Measurements from ENCODE around the gene AGAP1.

Gene AGAP1

GRCh38 chr2:235716875-235717496 is 223.1 kb downstream of the AGAP1 start:
- no peak for TF ChIP-seq POLR2A (IDR thresholded peaks at IDR 0.05; ENCODE audit: low read depth, low read length)
- TF ChIP-seq POU2F2 (IDR thresholded peaks at IDR 0.05; ENCODE audit: low read depth, low read length) = no peak
- TF ChIP-seq TAF1 (IDR thresholded peaks at IDR 0.05; ENCODE audit: low read depth, low read length) = no peak
- TF ChIP-seq SPI1 (IDR thresholded peaks at IDR 0.05; ENCODE audit: low read depth, low read length) = no peak
- FAIRE-seq (no peak), DNase-seq (ENCODE audit: insufficient read length, low spot score) (no peak)

- no peak for FAIRE-seq
- TF ChIP-seq PAX5 (IDR thresholded peaks at IDR 0.05; ENCODE audit: insufficient read depth, low read length, severe bottlenecking) = no peak
- TF ChIP-seq POU2F2 (IDR thresholded peaks at IDR 0.05; ENCODE audit: low read depth, low read length) = no peak
- TF ChIP-seq TAF1 (IDR thresholded peaks at IDR 0.05; ENCODE audit: low read depth, low read length) = no peak
- TF ChIP-seq SPI1 (IDR thresholded peaks at IDR 0.05; ENCODE audit: low read depth, low read length) = no peak
- TF ChIP-seq POLR2AphosphoS5 (IDR thresholded peaks at IDR 0.05; ENCODE audit: low read depth, low read length) = no peak
- TF ChIP-seq POLR2A (IDR thresholded peaks at IDR 0.05; ENCODE audit: low read depth, low read length) = no peak
- DNase-seq (ENCODE audit: insufficient read length, low spot score) = no peak
These were observed 225.5 kb downstream of the AGAP1 start for GRCh38 chr2:235719146-235719942.

GRCh38 chr2:235721625-235722024 is 227.8 kb downstream of the AGAP1 start:
- no peak for FAIRE-seq
- DNase-seq (ENCODE audit: insufficient read length, low spot score) = no peak
- TF ChIP-seq POLR2AphosphoS5 (IDR thresholded peaks at IDR 0.05; ENCODE audit: low read depth, low read length) = no peak
- no peak for TF ChIP-seq TAF1 (IDR thresholded peaks at IDR 0.05; ENCODE audit: low read depth, low read length)
- TF ChIP-seq PAX5 (IDR thresholded peaks at IDR 0.05; ENCODE audit: insufficient read depth, low read length, severe bottlenecking) = no peak
- TF ChIP-seq SPI1 (IDR thresholded peaks at IDR 0.05; ENCODE audit: low read depth, low read length) = no peak
- no peak for TF ChIP-seq POLR2A (IDR thresholded peaks at IDR 0.05; ENCODE audit: low read depth, low read length)
- TF ChIP-seq POU2F2 (IDR thresholded peaks at IDR 0.05; ENCODE audit: low read depth, low read length) = no peak

- TF ChIP-seq POU2F2 (IDR thresholded peaks at IDR 0.05; ENCODE audit: low read depth, low read length) (no peak), SPI1 (IDR thresholded peaks at IDR 0.05; ENCODE audit: low read depth, low read length) (no peak), TAF1 (IDR thresholded peaks at IDR 0.05; ENCODE audit: low read depth, low read length) (no peak), PAX5 (IDR thresholded peaks at IDR 0.05; ENCODE audit: insufficient read depth, low read length, severe bottlenecking) (no peak), POLR2A (IDR thresholded peaks at IDR 0.05; ENCODE audit: low read depth, low read length) (no peak), POLR2AphosphoS5 (IDR thresholded peaks at IDR 0.05; ENCODE audit: low read depth, low read length) (no peak)
- DNase-seq (ENCODE audit: insufficient read length, low spot score) (no peak), FAIRE-seq (no peak)
These were observed 229.0 kb downstream of the AGAP1 start for GRCh38 chr2:235722869-235723268.

- no peak for TF ChIP-seq SPI1 (IDR thresholded peaks at IDR 0.05; ENCODE audit: low read depth, low read length)
- TF ChIP-seq PAX5 (IDR thresholded peaks at IDR 0.05; ENCODE audit: insufficient read depth, low read length, severe bottlenecking) = no peak
- TF ChIP-seq POU2F2 (IDR thresholded peaks at IDR 0.05; ENCODE audit: low read depth, low read length) = no peak
- TF ChIP-seq POLR2AphosphoS5 (IDR thresholded peaks at IDR 0.05; ENCODE audit: low read depth, low read length) = no peak
- no peak for TF ChIP-seq TAF1 (IDR thresholded peaks at IDR 0.05; ENCODE audit: low read depth, low read length)
- TF ChIP-seq POLR2A (IDR thresholded peaks at IDR 0.05; ENCODE audit: low read depth, low read length) = no peak
- DNase-seq (ENCODE audit: insufficient read length, low spot score) = no peak
- no peak for FAIRE-seq
These were observed 229.5 kb downstream of the AGAP1 start for GRCh38 chr2:235723371-235723770.

- no peak for TF ChIP-seq SPI1 (IDR thresholded peaks at IDR 0.05; ENCODE audit: low read depth, low read length)
- TF ChIP-seq POU2F2 (IDR thresholded peaks at IDR 0.05; ENCODE audit: low read depth, low read length) = no peak
- TF ChIP-seq POLR2A (IDR thresholded peaks at IDR 0.05; ENCODE audit: low read depth, low read length) = no peak
- no peak for TF ChIP-seq TAF1 (IDR thresholded peaks at IDR 0.05; ENCODE audit: low read depth, low read length)
- no peak for TF ChIP-seq POLR2AphosphoS5 (IDR thresholded peaks at IDR 0.05; ENCODE audit: low read depth, low read length)
- no peak for TF ChIP-seq PAX5 (IDR thresholded peaks at IDR 0.05; ENCODE audit: insufficient read depth, low read length, severe bottlenecking)
- DNase-seq (ENCODE audit: insufficient read length, low spot score) = no peak
- no peak for FAIRE-seq
These were observed 230.1 kb downstream of the AGAP1 start for GRCh38 chr2:235723811-235724465.

- FAIRE-seq (no peak), DNase-seq (ENCODE audit: insufficient read length, low spot score) (no peak)
- no peak for TF ChIP-seq POLR2A (IDR thresholded peaks at IDR 0.05; ENCODE audit: low read depth, low read length)
- no peak for TF ChIP-seq TAF1 (IDR thresholded peaks at IDR 0.05; ENCODE audit: low read depth, low read length)
- no peak for TF ChIP-seq PAX5 (IDR thresholded peaks at IDR 0.05; ENCODE audit: insufficient read depth, low read length, severe bottlenecking)
- no peak for TF ChIP-seq SPI1 (IDR thresholded peaks at IDR 0.05; ENCODE audit: low read depth, low read length)
- TF ChIP-seq POLR2AphosphoS5 (IDR thresholded peaks at IDR 0.05; ENCODE audit: low read depth, low read length) = no peak
- no peak for TF ChIP-seq POU2F2 (IDR thresholded peaks at IDR 0.05; ENCODE audit: low read depth, low read length)
These were observed 231.2 kb downstream of the AGAP1 start for GRCh38 chr2:235725016-235725489.

- no peak for DNase-seq (ENCODE audit: insufficient read length, low spot score)
- FAIRE-seq = no peak
- no peak for TF ChIP-seq POLR2AphosphoS5 (IDR thresholded peaks at IDR 0.05; ENCODE audit: low read depth, low read length)
- TF ChIP-seq TAF1 (IDR thresholded peaks at IDR 0.05; ENCODE audit: low read depth, low read length) = no peak
- TF ChIP-seq SPI1 (IDR thresholded peaks at IDR 0.05; ENCODE audit: low read depth, low read length) = no peak
- no peak for TF ChIP-seq PAX5 (IDR thresholded peaks at IDR 0.05; ENCODE audit: insufficient read depth, low read length, severe bottlenecking)
- TF ChIP-seq POU2F2 (IDR thresholded peaks at IDR 0.05; ENCODE audit: low read depth, low read length) = no peak
- no peak for TF ChIP-seq POLR2A (IDR thresholded peaks at IDR 0.05; ENCODE audit: low read depth, low read length)
These were observed 232.0 kb downstream of the AGAP1 start for GRCh38 chr2:235725841-235726240.

- FAIRE-seq (no peak), DNase-seq (ENCODE audit: insufficient read length, low spot score) (no peak)
- TF ChIP-seq SPI1 (IDR thresholded peaks at IDR 0.05; ENCODE audit: low read depth, low read length) (no peak), TAF1 (IDR thresholded peaks at IDR 0.05; ENCODE audit: low read depth, low read length) (no peak), POU2F2 (IDR thresholded peaks at IDR 0.05; ENCODE audit: low read depth, low read length) (no peak), POLR2AphosphoS5 (IDR thresholded peaks at IDR 0.05; ENCODE audit: low read depth, low read length) (no peak), PAX5 (IDR thresholded peaks at IDR 0.05; ENCODE audit: insufficient read depth, low read length, severe bottlenecking) (no peak), POLR2A (IDR thresholded peaks at IDR 0.05; ENCODE audit: low read depth, low read length) (no peak)
These were observed 232.7 kb downstream of the AGAP1 start for GRCh38 chr2:235726554-235726953.
